Endodermal cell (in vitro differentiated cells): Measurements from ENCODE around the gene CES3. TPM values are rescaled to one million over a fixed set of nuclear protein-coding genes. Genes with fewer than 3 reads are reported as not detected.

Experiments used
- DNase-seq: peaks from one replicate; pipeline ENCODE4 v3.0.0-alpha.2; 2017
- H3K27ac ChIP-seq: 2 replicates; pipeline ENCODE4 v1.5.1; 2013; ENCODE audit warnings: mild to moderate bottlenecking, low read depth, low read length, moderate library complexity
- H3K27me3 ChIP-seq: 2 replicates; pipeline ENCODE4 v1.6.1; 2013; ENCODE audit warnings: mild to moderate bottlenecking, low read length, moderate library complexity; ENCODE audit not compliant: insufficient read depth, control insufficient read depth, poor library complexity, severe bottlenecking
- H3K36me3 ChIP-seq: 2 replicates; pipeline ENCODE4 v1.7.0; 2013; ENCODE audit warnings: mild to moderate bottlenecking, low read length, moderate library complexity; ENCODE audit not compliant: control insufficient read depth, insufficient read depth
- H3K4me1 ChIP-seq: one replicate; pipeline ENCODE4 v1.7.0; 2013; ENCODE audit warnings: low read length; ENCODE audit not compliant: control insufficient read depth, insufficient read depth
- H3K4me3 ChIP-seq: 2 replicates; pipeline ENCODE4 v1.5.1; 2013; ENCODE audit warnings: mild to moderate bottlenecking, low read length, moderate library complexity
- H3K9ac ChIP-seq: 2 replicates; pipeline ENCODE4 v1.6.1; 2013; ENCODE audit warnings: mild to moderate bottlenecking, low read length, moderate library complexity; ENCODE audit not compliant: poor library complexity, severe bottlenecking; ENCODE audit errors: extremely low read depth
- H3K9me3 ChIP-seq: 2 replicates; pipeline ENCODE4 v1.6.1; 2013; ENCODE audit warnings: mild to moderate bottlenecking, low read length, moderate library complexity; ENCODE audit not compliant: control insufficient read depth
- H3K27ac Mint-ChIP-seq: 2 replicates; pipeline ENCODE4 v1.8.0; 2020; ENCODE audit warnings: mixed read lengths
- H3K27me3 Mint-ChIP-seq: 2 replicates; pipeline ENCODE4 v1.8.0; 2021; ENCODE audit warnings: mild to moderate bottlenecking, mixed read lengths; ENCODE audit not compliant: insufficient read depth
- H3K36me3 Mint-ChIP-seq: 2 replicates; pipeline ENCODE4 v1.8.0; 2020; ENCODE audit warnings: low read depth, mixed read lengths
- H3K4me1 Mint-ChIP-seq: 2 replicates; pipeline ENCODE4 v1.8.0; 2020; ENCODE audit warnings: mixed read lengths
- H3K4me3 Mint-ChIP-seq: 2 replicates; pipeline ENCODE4 v1.8.0; 2020; ENCODE audit warnings: mild to moderate bottlenecking, moderate library complexity, mixed read lengths
- H3K9me3 Mint-ChIP-seq: 2 replicates; pipeline ENCODE4 v1.8.0; 2020; ENCODE audit warnings: mild to moderate bottlenecking, mixed read lengths
- CTCF ChIP-seq: fragments of 200-600 bp; sonication (generic); conservative IDR thresholded peaks from 2 replicates; pipeline ENCODE4 v1.5.0; 2021; ENCODE audit warnings: antibody characterized with exemption, mild to moderate bottlenecking
- WGBS, 2 experiments: methylation state at CpG; one replicate each; pipeline versions ENCODE4 v1.1.5 to v1.1.7; 2013; ENCODE audit warnings: missing lambda C conversion rate in 2 of 2, mixed read lengths in 1 of 2; ENCODE audit not compliant: insufficient coverage in 1 of 2, insufficient read length in 1 of 2; 5-methylcytosine and 5-hydroxymethylcytosine counted together
- total RNA-seq, 2 donors: library from RNA; stranded (reverse); fragmentation: NEBNext Ultra II Directional in 1 of 2; extraction: Animal tissue kit (Norgen Biotek cat#: 25700) in 1 of 2; gene quantifications; 2 replicates in 1 of 2; 3 replicates in 1 of 2; pipeline ENCODE4 v1.2.1, GENCODE V29; 2021

Gene CES3
- total RNA-seq, 2 donors from 2014 or later, result 2.7 to 3.8 TPM

- H3K27me3 Mint-ChIP-seq, result peaks cover 63% of the 10 kb centered on the region
These were observed 40.0 kb upstream of the CES3 start for GRCh38 chr16:66920924-66921680.

GRCh38 chr16:66921729-66922450, 39.2 kb upstream of the CES3 start:
- Mint-ChIP-seq H3K4me1 (no peaks in the 10 kb centered on the region), H3K4me3 (no peak overlapping the region), H3K27ac (no peak overlapping the region), H3K9me3 (no peaks in the 10 kb centered on the region), H3K27me3 (peaks cover 65% of the 10 kb centered on the region), H3K36me3 (no peaks in the 10 kb centered on the region)
- no peak for TF ChIP-seq CTCF
- DNase-seq, result no peak
- H3K27ac ChIP-seq, result no peak overlapping the region
- no peaks in the 10 kb centered on the region for H3K36me3 ChIP-seq
- H3K9ac ChIP-seq, result no peak overlapping the region
- 92 to 95% methylated on average over 35 to 42 of the region's 42 CpGs for WGBS, 2 experiments
- H3K4me1 ChIP-seq, result no peaks in the 10 kb centered on the region
- no peak overlapping the region for H3K4me3 ChIP-seq
- H3K27me3 ChIP-seq, result peaks cover 59% of the 10 kb centered on the region
- no peaks in the 10 kb centered on the region for H3K9me3 ChIP-seq

More at GRCh38 chr16:66920924-66921680, 40.0 kb upstream of the CES3 start:
- Histone ChIP-seq H3K36me3 (no peaks in the 10 kb centered on the region), H3K4me1 (no peaks in the 10 kb centered on the region), H3K9ac (no peak overlapping the region), H3K27ac (no peak overlapping the region), H3K9me3 (no peaks in the 10 kb centered on the region), H3K4me3 (no peak overlapping the region), H3K27me3 (peaks cover 52% of the 10 kb centered on the region)
- H3K36me3 Mint-ChIP-seq, result no peaks in the 10 kb centered on the region
- 85% methylated on average over 9 of the region's 9 CpGs; no CpG with 5 or more reads in 1 of the 2 experiments for whole genome bisulfite sequencing, 2 experiments
- no peak for TF ChIP-seq CTCF
- H3K9me3 Mint-ChIP-seq, result no peaks in the 10 kb centered on the region
- no peak for DNase-seq
- no peaks in the 10 kb centered on the region for H3K4me1 Mint-ChIP-seq
- H3K27ac Mint-ChIP-seq, result no peak overlapping the region
- H3K4me3 Mint-ChIP-seq, result no peak overlapping the region

- no peak overlapping the region for H3K4me3 ChIP-seq
- H3K27ac Mint-ChIP-seq, result no peak overlapping the region
These were observed 37.8 kb upstream of the CES3 start for GRCh38 chr16:66923247-66923731.

More at GRCh38 chr16:66923247-66923731, 37.8 kb upstream of the CES3 start:
- Histone ChIP-seq H3K36me3 (no peaks in the 10 kb centered on the region), H3K9me3 (no peaks in the 10 kb centered on the region), H3K27me3 (peaks cover 67% of the 10 kb centered on the region), H3K9ac (no peak overlapping the region), H3K4me1 (no peaks in the 10 kb centered on the region), H3K27ac (no peak overlapping the region)
- WGBS, 2 experiments, result 87 to 91% methylated on average over 10 to 18 of the region's 18 CpGs
- no peak for TF ChIP-seq CTCF
- no peak overlapping the region for H3K4me3 Mint-ChIP-seq
- no peaks in the 10 kb centered on the region for H3K9me3 Mint-ChIP-seq
- peaks cover 77% of the 10 kb centered on the region for H3K27me3 Mint-ChIP-seq
- H3K4me1 Mint-ChIP-seq, result no peaks in the 10 kb centered on the region
- H3K36me3 Mint-ChIP-seq, result no peaks in the 10 kb centered on the region
- DNase-seq, result no peak
